NCI-H2107 treated with DMSO at 0.1 percent for 48 hours (cell line): ENCODE results near the gene ESYT1.
"Not testable (repeated sequence)": the region's sequence is repeated elsewhere in the genome, so short reads cannot be mapped to it uniquely, and the experiment has no call there.

Experiments used
- DNase-seq: peaks from one replicate; lab custom pipeline; 2025; ENCODE audit not compliant: unreplicated experiment; lab: John Stamatoyannopoulos, UW

Gene ESYT1

GRCh38 chr12:56104109-56104814 lies 23.8 kb upstream of the ESYT1 start, which contains the start of gene PA2G4:
TSS of gene PA2G4 (plus strand) at chr12:56104559. CDS start at chr12:56104738, 179 bp downstream.
- DNase-seq, result peak; percentile 98

GRCh38 chr12:56104815-56105608 lies 23.1 kb upstream of the ESYT1 start:
- no peak for DNase-seq

GRCh38 chr12:56105609-56105902 lies 22.5 kb upstream of the ESYT1 start:
- no peak for DNase-seq

GRCh38 chr12:56107242-56107641 lies 20.8 kb upstream of the ESYT1 start:
- no peak for DNase-seq

- DNase-seq, result no peak
These were observed 17.5 kb upstream of the ESYT1 start for GRCh38 chr12:56110571-56110970.

GRCh38 chr12:56114084-56114483 lies 14.0 kb upstream of the ESYT1 start:
- no peak for DNase-seq

- DNase-seq, result no peak
These were observed 12.7 kb upstream of the ESYT1 start for GRCh38 chr12:56115329-56115728.

- peak; percentile 96 for DNase-seq
These were observed 11.6 kb upstream of the ESYT1 start, which contains the start of gene RPL41 for GRCh38 chr12:56116267-56117081. TSS of gene RPL41 (plus strand) at chr12:56116633.

GRCh38 chr12:56117082-56117706 lies 10.9 kb upstream of the ESYT1 start:
- not testable (repeated sequence) for DNase-seq

- peak; percentile 98 for DNase-seq
These were observed 10.0 kb upstream of the ESYT1 start, which contains the start of gene ZC3H10 for GRCh38 chr12:56117778-56118687. TSS of gene ZC3H10 (plus strand) at chr12:56118266. CDS start at chr12:56120563, 2,297 bp downstream.

- no peak for DNase-seq
These were observed 9.2 kb upstream of the ESYT1 start for GRCh38 chr12:56118688-56119357.

- peak; percentile 68 for DNase-seq
These were observed 8.7 kb upstream of the ESYT1 start for GRCh38 chr12:56119361-56119796.

GRCh38 chr12:56120158-56120846 lies 7.8 kb upstream of the ESYT1 start:
- no peak for DNase-seq

- no peak for DNase-seq
These were observed 6.7 kb upstream of the ESYT1 start for GRCh38 chr12:56121204-56121870.

GRCh38 chr12:56122637-56123036 lies 5.4 kb upstream of the ESYT1 start:
- no peak for DNase-seq

- no peak for DNase-seq
These were observed 3.9 kb upstream of the ESYT1 start for GRCh38 chr12:56124133-56124532.

GRCh38 chr12:56126732-56127239 lies 1.3 kb upstream of the ESYT1 start:
- no peak for DNase-seq

- no peak for DNase-seq
These were observed 581 bp upstream of the ESYT1 start for GRCh38 chr12:56127485-56127887.
